Neural progenitor cell (in vitro differentiated cells): ENCODE measurements around the gene UCN2. TPM values are rescaled to one million over a fixed set of nuclear protein-coding genes. Genes with fewer than 3 reads are reported as not detected.

Experiments
- DNase-seq: peaks from one replicate; pipeline ENCODE4 v3.0.0-alpha.2; 2016; ENCODE audit warnings: low spot score
- H2AFZ ChIP-seq: fragments of 200-600 bp; sonication (generic); replicated peaks from 2 replicates; pipeline ENCODE4 v1.6.1; 2016; ENCODE audit warnings: antibody characterized with exemption
- H3F3A ChIP-seq: fragments of 200-600 bp; sonication (generic); 2 replicates; pipeline ENCODE4 v1.6.1; 2016; ENCODE audit warnings: antibody characterized with exemption, low read depth
- H3K27ac ChIP-seq: fragments of 200-600 bp; sonication (generic); 2 replicates; pipeline ENCODE4 v1.5.1; 2016; ENCODE audit warnings: mild to moderate bottlenecking
- H3K27me3 ChIP-seq: fragments of 200-600 bp; sonication (generic); 2 replicates; pipeline ENCODE4 v1.6.1; 2016; ENCODE audit warnings: mild to moderate bottlenecking, moderate library complexity
- H3K36me3 ChIP-seq: fragments of 200-600 bp; sonication (generic); 2 replicates; pipeline ENCODE4 v1.5.1; 2016
- H3K4me1 ChIP-seq: fragments of 200-600 bp; sonication (generic); 2 replicates; pipeline ENCODE4 v1.6.1; 2016; ENCODE audit warnings: mixed run types
- H3K4me2 ChIP-seq: fragments of 200-600 bp; sonication (generic); 2 replicates; pipeline ENCODE4 v1.6.1; 2016
- H3K4me3 ChIP-seq: fragments of 200-600 bp; sonication (generic); 2 replicates; pipeline ENCODE4 v1.5.1; 2016
- H3K79me2 ChIP-seq: fragments of 200-600 bp; sonication (generic); 2 replicates; pipeline ENCODE4 v1.6.1; 2016; ENCODE audit warnings: low read depth
- H3K9ac ChIP-seq: fragments of 200-600 bp; sonication (generic); 2 replicates; pipeline ENCODE4 v1.6.1; 2016
- H3K9me3 ChIP-seq: fragments of 200-600 bp; sonication (generic); 2 replicates; pipeline ENCODE4 v1.5.1; 2016; ENCODE audit warnings: low read depth
- H4K20me1 ChIP-seq: fragments of 200-600 bp; sonication (generic); 2 replicates; pipeline ENCODE4 v1.6.1; 2016; ENCODE audit warnings: low read depth
- H3K27ac Mint-ChIP-seq: 3 replicates; pipeline ENCODE4 v1.8.0; 2021; ENCODE audit warnings: mixed read lengths
- H3K27me3 Mint-ChIP-seq: 2 replicates; pipeline ENCODE4 v1.8.0; 2022; ENCODE audit warnings: low read depth, mild to moderate bottlenecking, inconsistent platforms, moderate library complexity, mixed read lengths; ENCODE audit not compliant: insufficient read depth
- H3K36me3 Mint-ChIP-seq: 3 replicates; pipeline ENCODE4 v1.8.0; 2021; ENCODE audit warnings: mixed read lengths
- H3K4me1 Mint-ChIP-seq: 3 replicates; pipeline ENCODE4 v1.8.0; 2021; ENCODE audit warnings: mixed read lengths
- H3K4me3 Mint-ChIP-seq: 3 replicates; pipeline ENCODE4 v1.8.0; 2021; ENCODE audit warnings: mild to moderate bottlenecking, moderate library complexity, mixed read lengths
- H3K9me3 Mint-ChIP-seq: 3 replicates; pipeline ENCODE4 v1.8.0; 2020; ENCODE audit warnings: mixed read lengths
- EZH2 ChIP-seq: fragments of 200-600 bp; sonication (generic); IDR thresholded peaks from 2 replicates; pipeline ENCODE4 v1.6.1; 2017; ENCODE audit warnings: antibody characterized with exemption, mild to moderate bottlenecking, moderate library complexity
- EZH2phosphoT487 ChIP-seq: fragments of 200-600 bp; sonication (generic); IDR thresholded peaks from 2 replicates; pipeline ENCODE4 v1.6.1; 2017; ENCODE audit warnings: antibody characterized with exemption
- total RNA-seq: library from RNA; depleted of rRNA; stranded (reverse); fragments of >200 nt; gene quantifications from 2 replicates; pipeline ENCODE4 v1.2.3, GENCODE V29; 2015; ENCODE audit warnings: low replicate concordance
- TF ChIP-seq, protein P1 (sequence below): fragments of 200-600 bp; sonication (generic); IDR thresholded peaks from 2 replicates; pipeline ENCODE4 v1.5.1; 2017; ENCODE audit warnings: antibody characterized with exemption, mild to moderate bottlenecking

The UCN2 gene
- total RNA-seq, 1 donor from 2014 or later, result not detected

DNA sequence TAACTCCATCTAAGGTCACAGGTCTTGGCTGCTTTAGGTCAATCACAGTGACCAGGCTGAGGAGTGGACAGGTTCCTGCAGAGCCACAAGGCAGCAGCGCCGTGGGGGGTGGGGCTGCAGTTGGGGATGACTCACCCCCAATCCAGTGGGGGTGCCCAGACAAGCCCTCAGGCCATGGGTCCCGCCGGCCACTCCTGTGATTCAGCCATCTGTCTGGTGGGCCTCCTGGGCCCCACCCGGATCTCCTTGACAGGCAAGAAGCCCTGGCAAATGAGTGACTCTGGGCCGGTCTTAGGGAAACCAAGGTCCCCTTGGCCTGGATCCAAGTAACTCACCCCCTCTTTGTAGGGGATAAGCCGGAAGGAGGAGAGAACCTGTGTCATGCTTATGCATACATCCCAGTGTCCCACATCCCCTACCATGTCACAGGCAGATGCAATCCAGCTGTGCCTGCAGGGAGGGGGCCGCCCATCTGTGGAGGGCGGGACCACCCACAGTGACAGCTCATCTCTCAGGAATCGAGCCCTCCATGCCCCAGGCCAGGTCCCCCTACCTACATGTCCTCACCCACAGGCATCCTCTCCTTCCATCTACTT is 32.0 kb upstream of the UCN2 start:
- no peaks in the 10 kb centered on the region for H3K27me3 ChIP-seq
- Mint-ChIP-seq H3K36me3 (peaks cover 13% of the 10 kb centered on the region), H3K27me3 (peaks cover 10% of the 10 kb centered on the region), H3K4me3 (peak overlapping the region; percentile 19), H3K9me3 (no peaks in the 10 kb centered on the region), H3K27ac (no peak overlapping the region), H3K4me1 (peaks cover 13% of the 10 kb centered on the region)
- peak; percentile 26 for DNase-seq
- H3K4me1 ChIP-seq, result no peaks in the 10 kb centered on the region
- no peaks in the 10 kb centered on the region for H3K9me3 ChIP-seq
- no peak overlapping the region for H3K9ac ChIP-seq
- no peak overlapping the region for H3K27ac ChIP-seq
- TF ChIP-seq EZH2phosphoT487 (no peak), EZH2 (no peak)
- TF ChIP-seq, protein P1, sequence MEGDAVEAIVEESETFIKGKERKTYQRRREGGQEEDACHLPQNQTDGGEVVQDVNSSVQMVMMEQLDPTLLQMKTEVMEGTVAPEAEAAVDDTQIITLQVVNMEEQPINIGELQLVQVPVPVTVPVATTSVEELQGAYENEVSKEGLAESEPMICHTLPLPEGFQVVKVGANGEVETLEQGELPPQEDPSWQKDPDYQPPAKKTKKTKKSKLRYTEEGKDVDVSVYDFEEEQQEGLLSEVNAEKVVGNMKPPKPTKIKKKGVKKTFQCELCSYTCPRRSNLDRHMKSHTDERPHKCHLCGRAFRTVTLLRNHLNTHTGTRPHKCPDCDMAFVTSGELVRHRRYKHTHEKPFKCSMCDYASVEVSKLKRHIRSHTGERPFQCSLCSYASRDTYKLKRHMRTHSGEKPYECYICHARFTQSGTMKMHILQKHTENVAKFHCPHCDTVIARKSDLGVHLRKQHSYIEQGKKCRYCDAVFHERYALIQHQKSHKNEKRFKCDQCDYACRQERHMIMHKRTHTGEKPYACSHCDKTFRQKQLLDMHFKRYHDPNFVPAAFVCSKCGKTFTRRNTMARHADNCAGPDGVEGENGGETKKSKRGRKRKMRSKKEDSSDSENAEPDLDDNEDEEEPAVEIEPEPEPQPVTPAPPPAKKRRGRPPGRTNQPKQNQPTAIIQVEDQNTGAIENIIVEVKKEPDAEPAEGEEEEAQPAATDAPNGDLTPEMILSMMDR, result no peak
- no peak overlapping the region for H2AFZ ChIP-seq
- no peak overlapping the region for H3K4me3 ChIP-seq
- H3K79me2 ChIP-seq, result no peaks in the 10 kb centered on the region
- no peaks in the 10 kb centered on the region for H3F3A ChIP-seq
- no peaks in the 10 kb centered on the region for H4K20me1 ChIP-seq
- H3K36me3 ChIP-seq, result no peaks in the 10 kb centered on the region
- no peak overlapping the region for H3K4me2 ChIP-seq

DNA sequence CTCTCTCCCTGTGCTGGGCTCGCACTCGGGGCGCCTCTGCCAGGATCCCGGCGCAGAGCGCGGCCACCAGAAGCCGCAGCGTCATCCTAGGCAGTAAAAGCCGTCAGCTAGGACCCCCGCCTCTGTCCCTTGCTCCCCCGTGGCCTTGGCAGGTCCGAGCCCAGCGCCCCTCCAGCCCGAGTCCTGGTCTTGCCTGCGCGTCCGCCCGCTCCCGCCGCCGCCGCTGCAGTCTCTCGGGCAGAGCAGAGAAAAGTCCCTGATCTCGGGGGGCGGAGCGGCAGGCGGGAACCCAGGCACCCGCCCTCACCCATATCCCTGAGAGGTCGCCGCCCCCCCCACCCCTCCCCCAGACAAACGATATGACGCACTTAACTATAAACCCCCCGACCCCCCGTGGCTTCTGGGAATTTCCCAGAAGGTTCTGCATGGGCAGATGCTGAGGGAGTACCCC is 31.5 kb upstream of the UCN2 start, which contains the start of gene COL7A1:
Gene COL7A1, minus strand, starts transcription at position 255 of the 451 bp plus-strand sequence. Its CDS starts 170 bp downstream, at position 85.
- DNase-seq, result no peak
- peak within 1 kb of the TSS; percentile 83 for H3K27ac Mint-ChIP-seq
- H3K4me3 ChIP-seq, result no peak within 1 kb of the TSS

DNA sequence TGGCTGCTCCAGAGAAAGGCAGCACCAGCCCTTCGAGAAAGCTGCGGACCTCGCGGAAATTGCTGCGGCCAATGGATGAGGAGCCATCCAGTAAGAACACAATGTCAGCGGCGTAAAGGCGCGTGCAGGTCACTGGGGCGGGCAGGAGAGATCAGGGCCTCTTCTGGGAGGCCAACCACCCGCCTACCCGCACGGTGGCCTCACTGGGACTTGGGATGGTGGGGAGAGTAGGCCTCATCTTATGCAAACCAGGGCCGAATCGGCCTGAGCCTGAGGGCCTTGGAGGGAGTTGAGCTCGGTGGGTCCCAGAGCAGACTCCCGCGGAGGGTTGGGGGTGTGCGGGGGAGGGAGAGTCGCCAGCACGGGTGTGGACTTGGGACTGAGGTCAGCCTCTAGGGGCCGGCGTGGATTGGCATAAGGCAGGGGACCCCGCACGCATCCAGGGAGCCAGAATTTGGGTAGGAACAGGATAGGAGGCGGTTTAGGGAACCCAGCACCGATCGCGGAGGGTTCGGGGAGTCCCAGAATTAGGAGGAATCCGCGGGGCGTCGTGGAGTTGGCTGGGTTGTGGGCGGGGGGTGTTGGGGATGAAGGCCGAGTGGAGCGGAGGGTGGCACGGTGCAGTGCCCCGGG is 31.0 kb upstream of the UCN2 start:
- Histone ChIP-seq H3K79me2 (no peaks in the 10 kb centered on the region), H3K27me3 (no peaks in the 10 kb centered on the region), H2AFZ (no peak overlapping the region), H3K36me3 (no peaks in the 10 kb centered on the region), H4K20me1 (no peaks in the 10 kb centered on the region), H3K9me3 (no peaks in the 10 kb centered on the region), H3K4me2 (peak overlapping the region; percentile 52), H3K9ac (no peak overlapping the region), H3K4me3 (no peak overlapping the region), H3K4me1 (no peaks in the 10 kb centered on the region), H3K27ac (no peak overlapping the region), H3F3A (no peaks in the 10 kb centered on the region)
- Mint-ChIP-seq H3K36me3 (peaks cover 11% of the 10 kb centered on the region), H3K27ac (no peak overlapping the region), H3K4me3 (no peak overlapping the region), H3K27me3 (peaks cover 11% of the 10 kb centered on the region), H3K9me3 (no peaks in the 10 kb centered on the region), H3K4me1 (peaks cover 13% of the 10 kb centered on the region)
- TF ChIP-seq EZH2phosphoT487 (no peak), EZH2 (no peak)
- TF ChIP-seq, protein P1, result no peak
- DNase-seq, result peak; percentile 18

More for the DNA sequence above, 31.5 kb upstream of the UCN2 start, which contains the start of gene COL7A1:
- Mint-ChIP-seq H3K4me1 (peaks cover 13% of the 10 kb centered on the region), H3K9me3 (no peaks in the 10 kb centered on the region), H3K27me3 (peaks cover 11% of the 10 kb centered on the region), H3K4me3 (peak within 1 kb of the TSS; percentile 19), H3K36me3 (peaks cover 12% of the 10 kb centered on the region)
- TF ChIP-seq, protein P1, result no peak
- TF ChIP-seq EZH2, result no peak
- TF ChIP-seq EZH2phosphoT487, result no peak
- Histone ChIP-seq H3F3A (no peaks in the 10 kb centered on the region), H2AFZ (no peak within 1 kb of the TSS), H3K4me1 (no peaks in the 10 kb centered on the region), H3K9ac (no peak within 1 kb of the TSS), H3K27me3 (no peaks in the 10 kb centered on the region), H3K36me3 (no peaks in the 10 kb centered on the region), H3K9me3 (no peaks in the 10 kb centered on the region), H3K27ac (no peak within 1 kb of the TSS), H3K79me2 (no peaks in the 10 kb centered on the region), H3K4me2 (peak within 1 kb of the TSS; percentile 52), H4K20me1 (no peaks in the 10 kb centered on the region)
